Tibial nerve (tissue), 3 donors: ENCODE data around the gene GNG14.

Experiments
- POLR2A ChIP-seq, 2 donors: fragments of 450-650 bp; IDR thresholded peaks; one replicate each; pipeline ENCODE4 v1.6.1; 2017; ENCODE audit warnings: antibody characterized with exemption in 2 of 2, mild to moderate bottlenecking in 2 of 2, moderate library complexity in 2 of 2
- TF ChIP-seq, protein P1 (sequence below), 5 experiments: fragments of 200-600 bp in 3 of 5; fragments of 450-650 bp in 2 of 5; sonication (generic) in 3 of 5; IDR thresholded peaks; one replicate each; pipeline ENCODE4 v1.5.1; 2016 to 2019; ENCODE audit warnings: antibody characterized with exemption in 5 of 5, mild to moderate bottlenecking in 3 of 5, moderate library complexity in 2 of 5

DNA sequence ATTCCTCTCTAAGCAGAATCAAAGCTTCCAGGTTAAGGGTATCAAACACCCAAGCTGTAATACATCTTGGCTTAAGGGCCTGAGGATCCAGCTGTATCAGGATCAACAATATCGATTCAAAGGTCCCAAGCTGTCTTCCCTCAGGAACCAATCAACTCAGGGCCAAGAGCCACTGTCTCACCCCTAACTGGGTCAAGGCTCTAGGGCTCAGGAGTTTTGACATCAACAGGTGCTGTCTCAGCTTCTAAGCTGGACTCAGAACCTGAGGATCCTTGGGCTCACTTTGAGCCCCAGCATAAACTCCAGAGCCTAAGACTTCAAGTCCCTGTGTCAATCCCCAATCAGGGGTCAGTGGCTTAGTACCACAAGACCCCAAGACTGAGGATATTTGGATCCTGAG, 7.7 kb downstream of the GNG14 start:
- TF ChIP-seq POLR2A (IDR thresholded peaks at IDR 0.05): no peak
- TF ChIP-seq, protein P1, sequence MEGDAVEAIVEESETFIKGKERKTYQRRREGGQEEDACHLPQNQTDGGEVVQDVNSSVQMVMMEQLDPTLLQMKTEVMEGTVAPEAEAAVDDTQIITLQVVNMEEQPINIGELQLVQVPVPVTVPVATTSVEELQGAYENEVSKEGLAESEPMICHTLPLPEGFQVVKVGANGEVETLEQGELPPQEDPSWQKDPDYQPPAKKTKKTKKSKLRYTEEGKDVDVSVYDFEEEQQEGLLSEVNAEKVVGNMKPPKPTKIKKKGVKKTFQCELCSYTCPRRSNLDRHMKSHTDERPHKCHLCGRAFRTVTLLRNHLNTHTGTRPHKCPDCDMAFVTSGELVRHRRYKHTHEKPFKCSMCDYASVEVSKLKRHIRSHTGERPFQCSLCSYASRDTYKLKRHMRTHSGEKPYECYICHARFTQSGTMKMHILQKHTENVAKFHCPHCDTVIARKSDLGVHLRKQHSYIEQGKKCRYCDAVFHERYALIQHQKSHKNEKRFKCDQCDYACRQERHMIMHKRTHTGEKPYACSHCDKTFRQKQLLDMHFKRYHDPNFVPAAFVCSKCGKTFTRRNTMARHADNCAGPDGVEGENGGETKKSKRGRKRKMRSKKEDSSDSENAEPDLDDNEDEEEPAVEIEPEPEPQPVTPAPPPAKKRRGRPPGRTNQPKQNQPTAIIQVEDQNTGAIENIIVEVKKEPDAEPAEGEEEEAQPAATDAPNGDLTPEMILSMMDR (IDR thresholded peaks at IDR 0.05): no peak
